GM18505 (cell line): ENCODE measurements around the gene NDUFA7.

Experiments used
- ATAC-seq: cut with Tn5 transposase; IDR thresholded peaks from one replicate; pipeline ENCODE4 v1.9.1; 2021; ENCODE audit not compliant: unreplicated experiment
- POLR2A ChIP-seq: IDR thresholded peaks from 4 replicates; pipeline ENCODE4 v1.6.1; 2011; ENCODE audit warnings: borderline replicate concordance; ENCODE audit not compliant: insufficient read depth, insufficient read length; ENCODE audit errors: extremely low read depth

The NDUFA7 gene

DNA sequence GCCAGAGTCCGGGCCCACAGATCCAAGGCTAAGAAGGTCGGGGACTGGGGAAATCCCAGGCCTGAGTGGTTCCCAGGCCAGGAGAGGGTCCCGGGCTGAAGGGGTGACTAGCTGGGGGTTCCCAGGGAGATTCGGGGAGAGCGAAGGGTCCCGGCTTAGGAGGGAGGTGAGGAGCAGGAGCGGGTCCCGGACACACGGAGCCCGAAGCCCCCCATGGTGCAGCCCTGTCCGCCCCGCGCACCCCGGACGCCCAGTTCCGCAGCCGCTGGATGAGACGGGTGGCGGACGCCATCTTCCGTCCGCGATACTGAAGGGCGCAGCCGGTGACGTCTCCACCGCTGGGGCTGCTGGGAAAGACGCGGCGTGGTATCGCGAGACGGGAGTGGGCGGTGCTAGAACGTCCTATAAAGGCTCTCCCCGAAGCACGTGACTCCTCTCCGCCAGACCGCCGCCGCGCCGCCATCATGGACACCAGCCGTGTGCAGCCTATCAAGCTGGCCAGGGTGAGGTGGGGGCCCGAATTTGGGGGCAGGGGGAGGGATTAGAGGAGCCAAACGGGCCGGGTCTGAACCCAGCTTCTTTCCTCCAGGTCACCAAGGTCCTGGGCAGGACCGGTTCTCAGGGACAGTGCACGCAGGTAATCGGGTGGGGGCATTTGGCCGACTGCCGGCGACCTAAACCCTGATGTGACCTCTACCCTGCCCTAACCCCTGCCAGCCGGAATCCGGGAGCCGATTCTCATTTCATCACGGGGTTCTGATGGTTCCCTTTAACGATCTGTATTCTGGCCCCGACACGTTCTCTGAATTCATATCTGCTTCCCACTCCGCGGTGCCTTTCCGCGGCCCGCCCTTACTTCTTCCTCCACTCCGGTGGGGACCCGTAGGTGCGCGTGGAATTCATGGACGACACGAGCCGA, at the start of gene NDUFA7, which contains the start of gene RPS28:
Gene NDUFA7 (minus strand): TSS at position 309 of the 919 bp plus-strand sequence. CDS start 17 bp downstream, at position 292.
Gene RPS28 (plus strand): TSS at position 430 of the 919 bp plus-strand sequence. CDS start 35 bp downstream, at position 465.
- ATAC-seq: peak; percentile 92
- peak; percentile 95 for TF ChIP-seq POLR2A

DNA sequence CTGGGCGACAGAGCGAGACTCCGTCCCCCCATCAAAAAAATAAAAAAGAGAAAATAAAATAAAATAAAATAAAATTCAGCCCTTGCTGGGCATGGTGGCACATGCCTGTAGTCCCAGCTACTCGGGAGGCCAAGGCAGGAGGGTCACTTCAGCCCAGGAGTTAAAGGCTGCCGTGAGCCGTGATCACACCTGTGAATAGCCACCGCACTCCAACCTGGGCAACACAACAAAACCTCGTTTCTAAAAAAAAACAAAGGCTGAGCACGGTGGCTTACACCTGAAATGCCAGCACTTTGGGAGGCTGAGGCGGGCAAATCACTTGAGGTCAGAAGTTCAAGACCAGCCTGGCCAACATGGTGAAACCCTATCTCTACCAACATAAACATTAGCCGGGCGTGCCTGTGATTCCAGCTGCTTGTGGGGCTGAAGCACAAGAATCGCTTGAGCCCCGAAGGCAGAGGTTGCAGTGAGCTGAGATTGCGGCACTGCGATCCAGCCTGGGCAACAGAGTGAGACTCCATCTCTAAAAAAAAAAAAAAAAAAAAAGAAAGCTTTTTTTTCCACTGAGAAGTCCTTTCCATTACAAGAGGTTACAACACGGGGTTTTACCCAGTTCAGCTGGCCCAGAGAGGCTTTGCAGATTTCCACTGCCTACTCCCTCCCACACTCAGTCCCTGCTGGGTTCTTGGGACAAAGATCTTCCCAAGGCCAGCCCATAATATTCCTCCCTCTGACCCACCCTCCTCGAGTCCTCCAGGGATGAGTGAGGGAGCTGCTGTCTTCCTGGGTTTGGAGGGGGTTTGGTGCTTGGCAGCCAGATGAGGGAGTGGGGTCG, 49.2 kb upstream of the NDUFA7 start:
- TF ChIP-seq POLR2A: no peak
- no peak for ATAC-seq

DNA sequence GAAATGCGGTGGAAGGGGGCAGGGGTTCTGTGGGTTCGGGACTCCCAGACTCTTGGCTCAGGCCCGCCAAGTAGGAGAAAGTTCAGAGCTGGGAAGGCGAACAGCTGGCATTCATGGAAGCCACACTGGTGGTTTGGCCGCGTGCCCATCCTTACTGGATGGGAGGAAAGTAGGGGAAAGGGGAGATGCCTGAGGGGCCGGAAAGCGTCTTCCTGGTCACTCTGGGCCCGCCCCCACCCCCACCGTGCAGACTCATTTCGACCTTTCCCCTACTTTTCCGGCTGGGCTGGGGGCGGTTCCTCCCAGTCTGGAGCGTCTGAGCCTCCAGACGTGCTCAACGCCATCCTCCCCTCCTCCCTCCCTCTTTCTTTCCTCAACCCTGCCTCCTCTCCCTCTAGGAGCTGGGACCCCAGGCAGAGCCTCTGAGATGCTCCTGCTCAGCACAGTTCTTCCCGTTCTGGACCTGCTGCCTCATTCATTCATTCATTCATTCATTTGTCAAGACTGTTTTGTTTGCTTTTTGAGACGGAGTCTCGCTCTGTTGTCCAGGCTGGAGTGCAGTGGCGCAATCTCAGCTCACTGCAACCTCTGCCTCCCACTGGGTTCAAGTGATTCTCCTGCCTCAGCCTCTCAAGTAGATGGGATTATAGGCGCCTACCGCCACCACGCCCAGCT, 46.3 kb upstream of the NDUFA7 start:
- TF ChIP-seq POLR2A: no peak
- ATAC-seq: no peak

DNA sequence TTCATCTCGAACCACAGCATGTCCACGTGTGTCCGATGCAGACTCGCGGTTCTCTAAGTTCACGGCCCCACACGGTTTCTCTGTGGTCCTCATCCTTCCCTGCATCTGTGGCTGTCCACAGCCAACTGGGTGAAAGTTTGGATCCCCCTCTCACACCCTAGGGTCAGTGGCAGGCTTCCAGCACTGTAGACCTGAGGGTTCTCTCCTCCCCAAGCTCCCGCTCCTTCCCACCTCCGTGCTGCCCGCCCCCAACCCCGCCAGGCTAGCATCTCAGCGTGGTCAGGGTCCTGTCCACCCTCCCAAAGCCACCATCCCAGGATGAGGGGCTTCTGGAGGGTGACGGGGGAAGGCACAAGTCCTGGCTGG, 45.8 kb upstream of the NDUFA7 start:
- ATAC-seq: no peak
- TF ChIP-seq POLR2A: no peak

DNA sequence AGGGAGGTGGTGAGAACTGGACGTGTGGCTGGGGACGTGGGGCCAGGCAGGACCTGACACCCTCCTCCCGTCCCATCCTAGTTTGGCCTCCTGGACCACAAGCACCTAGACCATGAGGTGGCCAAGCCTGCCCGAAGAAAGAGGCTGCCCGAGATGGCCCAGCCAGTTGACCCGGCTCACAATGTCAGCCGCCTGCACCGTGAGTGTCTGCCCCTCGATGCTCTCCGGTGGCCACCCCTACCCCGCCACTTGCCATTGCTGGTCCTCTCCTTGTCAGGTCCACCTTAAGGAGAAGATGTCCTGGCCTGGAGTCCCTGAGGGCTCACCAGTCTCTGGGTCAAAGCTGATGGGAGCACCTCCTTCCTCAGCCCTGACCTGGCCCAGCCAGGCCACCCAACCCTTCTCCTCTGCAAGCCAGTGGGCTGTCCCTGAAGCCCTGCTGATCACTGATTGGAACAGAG, 45.0 kb upstream of the NDUFA7 start:
- no peak for TF ChIP-seq POLR2A
- no peak for ATAC-seq

DNA sequence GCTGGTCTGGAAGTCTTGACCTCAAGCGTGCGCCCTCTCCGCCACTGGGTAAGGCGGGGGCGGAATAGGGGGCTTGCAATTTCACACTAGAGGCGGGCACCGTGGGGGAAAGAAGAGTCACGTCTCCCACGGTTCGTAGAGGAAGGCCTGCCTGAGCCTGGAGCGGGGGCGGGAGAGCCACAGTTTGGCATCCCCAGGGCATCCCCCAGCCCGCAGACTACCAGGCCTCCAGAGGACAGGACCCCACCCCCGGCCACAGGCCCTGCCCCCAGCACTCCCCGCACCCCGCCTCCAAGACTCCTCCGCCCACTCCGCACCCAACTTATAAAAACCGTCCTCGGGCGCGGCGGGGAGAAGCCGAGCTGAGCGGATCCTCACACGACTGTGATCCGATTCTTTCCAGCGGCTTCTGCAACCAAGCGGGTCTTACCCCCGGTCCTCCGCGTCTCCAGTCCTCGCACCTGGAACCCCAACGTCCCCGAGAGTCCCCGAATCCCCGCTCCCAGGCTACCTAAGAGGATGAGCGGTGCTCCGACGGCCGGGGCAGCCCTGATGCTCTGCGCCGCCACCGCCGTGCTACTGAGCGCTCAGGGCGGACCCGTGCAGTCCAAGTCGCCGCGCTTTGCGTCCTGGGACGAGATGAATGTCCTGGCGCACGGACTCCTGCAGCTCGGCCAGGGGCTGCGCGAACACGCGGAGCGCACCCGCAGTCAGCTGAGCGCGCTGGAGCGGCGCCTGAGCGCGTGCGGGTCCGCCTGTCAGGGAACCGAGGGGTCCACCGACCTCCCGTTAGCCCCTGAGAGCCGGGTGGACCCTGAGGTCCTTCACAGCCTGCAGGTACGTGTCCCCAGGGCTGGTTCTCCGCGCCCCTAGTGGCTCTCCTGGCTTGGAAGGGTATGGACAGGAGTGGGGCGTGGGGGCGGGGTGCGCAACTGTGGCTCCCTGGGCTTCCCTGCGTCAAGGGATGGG, 42.9 kb upstream of the NDUFA7 start, which contains the start of gene ANGPTL4:
Gene ANGPTL4 (plus strand): TSS at position 353 of the 969 bp plus-strand sequence. CDS start 167 bp downstream, at position 520.
- no peak for TF ChIP-seq POLR2A
- no peak for ATAC-seq

DNA sequence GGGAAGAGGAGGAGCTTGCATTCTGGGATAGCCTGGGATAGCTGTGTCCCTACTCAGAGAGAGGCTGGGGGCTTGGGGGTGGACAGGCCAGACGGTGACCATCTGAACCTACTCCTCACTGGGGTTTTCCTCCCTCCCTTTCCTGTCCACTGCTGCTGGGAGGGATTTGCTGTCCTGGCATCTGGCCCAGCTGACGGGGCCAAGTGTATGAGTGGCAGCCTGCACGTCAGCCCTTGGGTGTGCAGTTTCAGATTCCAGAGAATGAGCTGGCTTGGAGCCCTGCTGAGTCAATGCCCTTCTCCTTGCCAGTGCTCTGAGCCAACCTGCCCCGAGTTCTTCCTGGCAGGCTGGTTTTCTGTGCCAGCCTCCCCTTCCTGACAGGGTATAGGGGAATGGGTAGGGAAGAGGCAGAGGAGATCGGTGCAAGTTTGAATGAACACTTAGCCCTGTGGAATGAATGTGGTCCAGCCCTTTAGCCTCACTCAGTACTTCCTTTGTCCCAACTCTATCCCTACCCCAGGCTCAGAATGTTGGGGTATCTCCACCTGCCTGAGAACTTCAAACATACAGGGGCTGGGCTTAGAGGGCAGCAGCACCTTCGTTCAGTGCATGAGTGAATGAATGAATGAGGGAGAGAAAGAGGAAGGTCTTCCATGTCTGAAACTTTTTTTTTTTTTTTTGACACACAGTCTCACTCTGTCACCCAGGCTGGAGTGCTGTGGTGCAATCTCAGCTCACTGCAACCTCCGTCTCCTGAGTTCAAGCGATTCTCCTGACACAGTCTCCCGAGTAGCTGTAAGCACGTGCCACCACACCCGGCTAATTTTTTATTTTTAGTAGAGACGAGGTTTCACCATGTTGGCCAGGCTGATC, 41.0 kb upstream of the NDUFA7 start:
- ATAC-seq: no peak
- TF ChIP-seq POLR2A: no peak

DNA sequence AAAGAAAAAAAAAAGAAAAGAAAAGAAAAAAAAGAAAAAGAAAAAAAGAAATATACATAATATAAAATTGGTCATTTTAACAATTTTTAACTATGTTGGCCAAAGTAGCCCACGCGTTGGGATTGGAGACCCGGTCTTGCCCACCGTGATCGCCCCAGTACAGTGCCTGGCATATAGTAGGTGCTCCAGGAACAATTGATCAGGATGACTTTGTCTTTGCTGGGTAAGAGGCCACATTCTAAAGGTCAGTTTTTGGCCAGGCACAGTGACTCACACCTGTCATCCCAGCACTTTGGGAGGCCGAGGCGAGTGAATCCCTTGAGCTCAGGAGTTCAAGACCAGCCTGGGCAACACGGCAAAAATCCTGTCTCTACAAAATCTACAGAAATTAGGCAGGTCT, 39.0 kb upstream of the NDUFA7 start:
- ATAC-seq: no peak
- TF ChIP-seq POLR2A: no peak

DNA sequence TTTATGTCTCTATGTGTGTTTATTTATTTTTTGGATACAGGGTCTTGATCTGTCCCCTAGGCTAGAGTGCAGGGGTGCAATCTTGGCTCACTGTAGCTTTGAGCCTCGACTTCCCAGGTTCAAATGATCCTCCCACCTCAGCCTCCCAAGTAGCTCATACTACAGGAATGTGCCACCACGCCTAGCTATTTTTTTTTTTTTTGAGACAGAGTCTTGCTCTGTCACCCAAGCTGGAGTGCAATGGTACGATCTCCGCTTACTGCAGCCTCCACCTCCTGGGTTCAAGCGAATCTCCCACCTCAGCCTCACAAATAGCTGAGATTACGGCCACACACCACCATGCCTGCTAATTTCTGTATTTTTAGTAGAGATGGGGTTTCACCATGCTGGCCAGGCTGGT, 37.8 kb upstream of the NDUFA7 start:
- no peak for ATAC-seq
- TF ChIP-seq POLR2A: no peak

DNA sequence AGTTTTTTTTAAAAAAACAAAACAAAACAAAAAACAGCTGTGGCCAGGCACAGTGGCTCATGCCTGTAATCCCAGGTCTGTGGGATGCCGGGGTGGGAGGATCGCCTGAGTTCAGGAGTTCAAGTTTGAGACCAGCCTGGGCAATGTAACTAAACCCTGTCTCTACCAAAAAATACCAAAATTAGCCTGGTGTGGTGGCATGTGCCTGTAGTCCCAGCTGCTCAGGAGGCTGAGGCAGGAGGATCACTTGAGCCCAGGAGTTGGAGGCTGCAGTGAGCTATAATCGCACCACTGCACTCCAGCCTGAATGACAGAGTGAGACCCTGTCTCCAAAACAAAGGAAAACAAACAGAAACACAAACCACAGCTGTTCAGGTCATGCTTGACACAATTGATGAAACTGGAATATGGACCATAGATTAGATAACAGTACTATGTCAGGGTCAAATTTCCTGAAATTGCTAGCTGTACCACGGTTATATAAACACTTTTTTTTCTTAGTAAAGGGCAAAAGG, 35.9 kb upstream of the NDUFA7 start:
- no peak for ATAC-seq
- no peak for TF ChIP-seq POLR2A
